GM19328 (cell line): ENCODE measurements around the gene RNF222.

Source experiments
- ATAC-seq: cut with Tn5 transposase; IDR thresholded peaks from one replicate; pipeline ENCODE4 v1.9.1; 2021; ENCODE audit warnings: mild to moderate bottlenecking, moderate library complexity; ENCODE audit not compliant: unreplicated experiment

The RNF222 gene

DNA sequence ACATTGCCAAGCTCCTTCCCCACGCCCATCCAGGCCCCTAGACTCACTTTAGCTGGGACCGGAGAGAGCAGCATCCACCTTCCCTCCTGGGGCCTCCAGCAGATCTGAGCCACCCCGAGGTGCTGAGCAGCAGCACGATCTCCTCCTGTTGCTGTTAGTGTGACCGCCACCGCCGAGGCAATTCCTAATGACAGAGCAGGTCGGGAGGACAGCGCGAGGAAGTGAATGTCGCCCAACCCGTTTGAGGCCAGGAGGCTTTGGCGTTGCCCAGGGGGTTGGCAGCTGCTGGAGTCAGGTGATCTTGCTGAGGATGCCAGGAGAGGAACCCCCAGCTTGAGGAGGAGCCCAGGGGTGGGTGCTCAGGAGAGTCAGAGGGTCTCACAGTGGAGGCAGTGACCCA, at the start of gene RNF222:
Gene RNF222, minus strand, starts transcription at position 192 of the 400 bp plus-strand sequence. CDS start 4,366 bp downstream, outside the sequence.
- ATAC-seq = no peak

GRCh38 chr17:8445536-8445935, 47.9 kb upstream of the RNF222 start:
- no peak for ATAC-seq

DNA sequence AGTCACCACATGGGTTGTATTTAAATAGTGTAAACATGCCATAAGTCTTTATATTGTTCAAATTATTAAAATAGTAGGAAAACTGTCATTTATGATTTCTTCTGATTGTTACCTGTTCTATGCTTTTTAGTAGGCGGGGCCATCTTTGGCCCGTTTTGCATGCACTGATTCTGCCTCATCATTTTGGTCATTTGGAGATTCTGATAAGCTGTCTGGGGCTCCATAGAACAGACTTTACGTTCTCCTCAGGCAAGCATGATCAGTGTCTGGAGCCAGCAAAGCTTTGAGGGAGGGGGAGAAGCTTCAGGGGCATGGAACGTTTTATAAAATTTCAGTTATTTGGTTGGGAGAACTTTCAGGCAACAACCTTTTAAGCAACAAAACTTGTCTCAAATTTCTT, 46.9 kb upstream of the RNF222 start:
- no peak for ATAC-seq

GRCh38 chr17:8443756-8444155, 46.1 kb upstream of the RNF222 start:
- ATAC-seq = no peak

GRCh38 chr17:8442310-8442709, 44.7 kb upstream of the RNF222 start:
- no peak for ATAC-seq

DNA sequence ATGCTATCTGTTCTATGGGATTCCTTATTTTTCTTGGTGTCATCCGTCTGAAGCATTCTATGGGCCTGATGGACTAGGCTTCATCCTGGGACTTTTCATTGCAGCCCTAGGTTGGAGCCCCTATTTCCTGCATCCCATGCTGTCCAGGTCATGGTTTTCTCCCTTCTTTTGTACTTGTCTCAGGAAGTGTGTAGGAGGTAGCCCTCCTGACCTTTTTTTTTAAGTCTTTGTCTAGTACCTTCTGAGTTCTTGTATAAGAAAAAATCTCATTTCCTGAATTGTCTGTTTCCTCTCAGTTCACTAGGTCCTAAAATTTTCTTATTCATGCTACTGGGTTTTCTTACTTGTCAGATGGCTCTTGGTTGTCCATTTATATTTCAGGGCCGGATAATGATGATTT, 44.1 kb upstream of the RNF222 start:
- ATAC-seq = no peak

DNA sequence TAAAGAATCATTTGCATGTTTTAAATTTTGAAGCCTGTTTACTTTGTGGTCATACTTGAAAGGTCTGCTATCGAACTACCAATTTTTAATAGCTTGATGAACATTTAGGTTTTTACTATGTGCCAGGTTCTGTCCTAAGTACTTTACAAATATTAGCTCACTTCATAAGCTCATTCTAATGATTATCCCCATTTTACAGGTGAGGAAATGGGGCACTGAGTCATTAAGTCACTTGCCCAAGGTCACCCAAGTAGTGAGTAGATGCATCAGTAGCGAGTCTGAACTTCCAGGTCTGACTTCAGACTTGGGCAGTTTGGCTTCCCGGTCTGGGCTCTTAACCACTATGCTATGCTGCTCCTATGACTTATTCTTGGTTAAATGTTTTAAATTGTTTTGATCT, 42.1 kb upstream of the RNF222 start:
- ATAC-seq = no peak

DNA sequence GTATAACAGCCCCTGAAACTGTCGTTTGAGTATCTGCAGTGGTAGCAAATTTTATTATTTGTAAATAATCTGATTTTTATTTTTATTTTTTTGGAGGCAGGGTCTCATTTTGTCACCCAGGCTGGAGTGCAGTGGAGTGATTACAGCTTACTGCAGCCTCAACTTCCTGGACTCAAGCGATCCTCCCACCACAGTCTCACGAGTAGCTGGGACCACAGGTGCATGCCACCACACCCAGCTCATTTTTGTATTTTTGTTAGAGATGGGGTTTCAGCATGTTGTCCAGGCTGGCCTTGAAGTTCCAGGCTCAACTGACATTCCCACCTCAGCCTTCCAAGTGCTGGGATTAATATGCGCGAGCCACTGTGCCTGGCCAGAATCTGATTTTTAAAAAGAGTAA, 40.8 kb upstream of the RNF222 start:
- no peak for ATAC-seq

- no peak for ATAC-seq
Observed at GRCh38 chr17:8436844-8437171, 39.2 kb upstream of the RNF222 start.

- peak; percentile 43 for ATAC-seq
Observed at GRCh38 chr17:8436169-8436843, 38.7 kb upstream of the RNF222 start.

GRCh38 chr17:8435245-8436168, 37.9 kb upstream of the RNF222 start, which contains the start of gene NDEL1:
Gene NDEL1 (plus strand): TSS chr17:8435884. CDS start chr17:8444272, 8,388 bp downstream.
- ATAC-seq = peak; percentile 89

- no peak for ATAC-seq
Observed at GRCh38 chr17:8430966-8431365, 33.3 kb upstream of the RNF222 start.

DNA sequence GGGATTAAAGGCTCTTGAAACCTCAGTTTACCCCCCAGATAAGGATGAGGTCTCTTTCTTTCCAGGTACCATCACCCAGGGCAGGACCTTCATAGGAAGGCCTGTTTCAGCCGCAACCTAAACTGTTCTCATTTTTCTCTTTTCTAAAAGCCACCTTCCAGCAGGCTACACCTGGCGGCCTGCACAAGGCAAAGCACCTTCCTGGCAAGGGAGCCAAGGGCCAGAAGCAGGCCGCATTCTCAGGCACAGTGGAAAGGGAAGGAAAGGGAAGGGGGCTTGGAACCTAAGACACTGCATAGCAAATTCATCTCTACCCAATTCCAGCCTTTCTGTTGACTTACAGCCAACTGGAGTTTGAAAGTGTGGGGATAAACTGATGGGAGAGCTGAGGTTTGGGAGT, 29.2 kb upstream of the RNF222 start:
- no peak for ATAC-seq

- no peak for ATAC-seq
Observed at GRCh38 chr17:8426094-8426720, 28.6 kb upstream of the RNF222 start.

GRCh38 chr17:8421571-8421970, 23.9 kb upstream of the RNF222 start:
- ATAC-seq = no peak

DNA sequence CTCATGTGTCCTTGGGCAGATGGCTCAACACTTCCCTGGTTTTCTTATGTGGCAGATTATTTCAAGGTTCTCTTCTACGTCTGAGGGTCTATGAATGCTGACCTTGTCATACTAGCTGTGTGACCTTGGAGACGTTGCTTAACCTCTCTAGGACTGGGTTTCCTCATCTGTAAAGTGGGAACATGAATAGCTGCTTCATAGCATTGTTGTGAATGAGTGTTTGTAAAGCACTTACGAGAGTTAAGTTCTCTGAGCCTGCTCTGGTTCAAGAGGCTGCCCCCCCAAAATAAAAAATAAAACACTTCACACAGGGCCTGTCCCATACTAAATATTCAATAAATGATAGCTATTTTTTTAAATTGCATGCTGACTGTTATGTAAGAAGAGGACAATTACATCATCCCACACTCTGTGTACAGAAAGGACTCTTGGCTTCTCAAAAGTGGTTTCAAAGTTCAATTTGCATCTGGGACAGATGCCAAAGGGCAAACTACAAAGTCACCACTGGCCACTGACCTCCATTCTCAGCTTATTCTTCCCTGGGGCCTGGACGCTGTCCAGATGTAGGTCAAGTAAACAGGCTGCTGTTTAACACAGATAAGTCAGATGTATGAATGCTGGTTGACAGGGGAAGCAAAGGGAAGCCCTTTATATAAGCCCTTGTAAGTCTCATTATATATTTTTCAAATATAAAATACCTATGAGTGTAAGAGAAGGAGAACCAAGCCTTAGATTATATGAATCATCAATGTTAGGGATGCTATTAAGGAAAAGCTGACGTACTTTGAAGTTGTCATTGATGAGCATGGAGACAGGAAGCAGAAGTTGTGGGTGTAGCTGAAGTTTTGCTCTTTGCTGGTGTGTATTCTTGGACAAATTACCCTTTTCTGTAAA, 22.7 kb upstream of the RNF222 start:
- no peak for ATAC-seq

- no peak for ATAC-seq
Observed at GRCh38 chr17:8419305-8419704, 21.7 kb upstream of the RNF222 start.

DNA sequence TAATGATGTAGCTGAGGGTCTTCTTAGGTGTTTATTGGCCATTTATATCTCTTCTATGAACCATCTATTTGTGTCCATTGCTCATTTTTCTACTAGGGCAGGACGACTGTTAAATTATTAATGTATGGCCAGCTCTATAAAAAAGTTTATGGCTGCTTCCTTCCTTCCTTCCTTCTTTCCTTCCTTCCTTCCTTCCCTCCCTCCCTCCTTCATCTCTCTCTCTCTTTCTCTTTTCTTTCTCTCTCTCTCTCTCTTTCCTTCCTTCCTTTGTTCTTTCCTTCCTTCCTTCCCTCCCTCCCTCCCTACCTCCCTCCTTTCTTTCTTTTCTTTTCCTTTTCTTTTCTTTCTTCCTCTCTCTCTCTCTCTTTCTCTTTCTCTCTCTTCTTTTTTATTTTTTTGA, 20.8 kb upstream of the RNF222 start:
- no peak for ATAC-seq

- no peak for ATAC-seq
Observed at GRCh38 chr17:8417806-8418205, 20.2 kb upstream of the RNF222 start.

DNA sequence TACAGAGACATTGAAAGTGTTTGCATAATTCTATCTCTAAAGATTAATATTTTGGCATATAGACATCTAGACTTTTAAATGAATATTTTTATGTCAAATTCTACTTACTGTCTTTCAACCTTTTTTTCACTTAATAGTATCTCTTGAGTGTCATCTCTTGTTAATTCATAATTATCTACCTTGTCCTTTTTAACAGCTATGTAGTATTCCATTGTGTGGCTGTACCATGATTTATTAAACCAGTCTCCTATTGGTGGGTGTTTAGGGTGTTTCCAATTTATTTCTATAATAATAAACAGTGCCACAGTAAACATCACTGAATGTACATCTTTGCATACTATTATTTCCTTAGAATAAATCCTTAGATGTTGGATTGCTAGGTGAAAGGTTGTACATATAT, 16.3 kb upstream of the RNF222 start:
- ATAC-seq = no peak

DNA sequence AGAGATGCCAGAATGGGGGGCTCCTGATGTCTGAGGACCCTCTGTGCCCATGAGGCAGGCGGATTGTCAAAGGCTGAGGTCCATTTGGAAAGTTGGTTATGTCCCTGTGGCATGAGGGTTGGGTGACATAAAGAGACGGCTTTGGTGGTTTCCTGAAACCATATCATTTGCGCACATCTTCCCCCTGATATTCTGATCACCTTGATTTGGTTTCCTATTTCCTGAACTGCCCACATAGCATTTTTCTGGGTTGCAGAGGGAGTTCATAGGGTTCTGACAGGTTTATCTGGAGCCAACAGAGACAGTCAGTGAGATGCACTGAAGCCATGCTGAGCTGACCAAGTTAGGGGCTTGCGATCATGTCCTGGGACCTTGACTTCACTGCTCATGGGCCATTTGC, 15.7 kb upstream of the RNF222 start:
- no peak for ATAC-seq
